ENCODE results near the gene MAP3K20.

The MAP3K20 gene

DNA sequence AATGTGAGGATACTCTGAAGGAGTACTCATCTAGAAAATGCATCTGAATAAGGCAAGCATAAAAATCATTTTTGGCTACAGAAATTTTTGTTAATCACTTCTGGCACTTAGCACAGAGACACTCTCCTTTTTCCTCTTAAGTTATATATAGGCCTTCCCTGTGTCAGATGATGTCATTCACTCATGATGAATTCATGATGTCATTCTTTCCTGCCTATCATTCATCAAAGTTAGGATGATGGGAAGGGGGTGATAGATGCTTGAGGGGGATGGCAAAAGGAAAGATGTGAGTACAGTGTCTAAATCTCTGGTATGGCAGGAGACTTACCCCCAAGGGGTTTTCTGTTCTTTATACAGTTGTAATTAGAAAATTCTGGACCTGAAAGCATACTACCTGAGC is 42.0 kb downstream of the MAP3K20 start:
- in situ Hi-C loops (cut with MboI; ENCODE audit: low sequenced_read_pairs, unreplicated experiment), result no loop called here
- no peak for DNase-seq (ENCODE audit: low spot score)
- TF ChIP-seq, protein P1, sequence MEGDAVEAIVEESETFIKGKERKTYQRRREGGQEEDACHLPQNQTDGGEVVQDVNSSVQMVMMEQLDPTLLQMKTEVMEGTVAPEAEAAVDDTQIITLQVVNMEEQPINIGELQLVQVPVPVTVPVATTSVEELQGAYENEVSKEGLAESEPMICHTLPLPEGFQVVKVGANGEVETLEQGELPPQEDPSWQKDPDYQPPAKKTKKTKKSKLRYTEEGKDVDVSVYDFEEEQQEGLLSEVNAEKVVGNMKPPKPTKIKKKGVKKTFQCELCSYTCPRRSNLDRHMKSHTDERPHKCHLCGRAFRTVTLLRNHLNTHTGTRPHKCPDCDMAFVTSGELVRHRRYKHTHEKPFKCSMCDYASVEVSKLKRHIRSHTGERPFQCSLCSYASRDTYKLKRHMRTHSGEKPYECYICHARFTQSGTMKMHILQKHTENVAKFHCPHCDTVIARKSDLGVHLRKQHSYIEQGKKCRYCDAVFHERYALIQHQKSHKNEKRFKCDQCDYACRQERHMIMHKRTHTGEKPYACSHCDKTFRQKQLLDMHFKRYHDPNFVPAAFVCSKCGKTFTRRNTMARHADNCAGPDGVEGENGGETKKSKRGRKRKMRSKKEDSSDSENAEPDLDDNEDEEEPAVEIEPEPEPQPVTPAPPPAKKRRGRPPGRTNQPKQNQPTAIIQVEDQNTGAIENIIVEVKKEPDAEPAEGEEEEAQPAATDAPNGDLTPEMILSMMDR (IDR thresholded peaks at IDR 0.05; ENCODE audit: borderline replicate concordance, control extremely low read depth, extremely low read depth, insufficient read depth, missing control alignments), result no peak

DNA sequence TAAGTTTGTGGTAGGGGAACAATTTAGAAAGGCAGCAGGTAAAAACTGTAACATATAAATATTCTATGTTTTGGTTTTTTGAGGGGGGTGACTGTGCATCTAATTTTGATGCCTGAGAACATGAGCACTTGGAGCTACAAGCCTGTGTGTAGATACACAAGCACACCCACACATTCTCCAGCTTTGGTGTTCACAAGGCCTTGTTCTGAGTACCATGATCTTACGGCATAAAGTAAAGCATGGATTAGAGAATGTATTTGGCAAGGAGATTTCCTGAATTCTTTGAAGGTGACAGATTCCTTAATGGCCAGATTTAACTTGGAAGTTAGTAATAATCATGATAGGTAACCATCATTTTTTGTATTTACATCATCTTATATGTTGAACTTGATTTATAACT is 42.7 kb downstream of the MAP3K20 start:
- DNase-seq (ENCODE audit: low spot score), result no peak
- TF ChIP-seq, protein P1 (IDR thresholded peaks at IDR 0.05; ENCODE audit: borderline replicate concordance, control extremely low read depth, extremely low read depth, insufficient read depth, missing control alignments), result no peak
- in situ Hi-C loops (cut with MboI; ENCODE audit: low sequenced_read_pairs, unreplicated experiment), result no loop called here

DNA sequence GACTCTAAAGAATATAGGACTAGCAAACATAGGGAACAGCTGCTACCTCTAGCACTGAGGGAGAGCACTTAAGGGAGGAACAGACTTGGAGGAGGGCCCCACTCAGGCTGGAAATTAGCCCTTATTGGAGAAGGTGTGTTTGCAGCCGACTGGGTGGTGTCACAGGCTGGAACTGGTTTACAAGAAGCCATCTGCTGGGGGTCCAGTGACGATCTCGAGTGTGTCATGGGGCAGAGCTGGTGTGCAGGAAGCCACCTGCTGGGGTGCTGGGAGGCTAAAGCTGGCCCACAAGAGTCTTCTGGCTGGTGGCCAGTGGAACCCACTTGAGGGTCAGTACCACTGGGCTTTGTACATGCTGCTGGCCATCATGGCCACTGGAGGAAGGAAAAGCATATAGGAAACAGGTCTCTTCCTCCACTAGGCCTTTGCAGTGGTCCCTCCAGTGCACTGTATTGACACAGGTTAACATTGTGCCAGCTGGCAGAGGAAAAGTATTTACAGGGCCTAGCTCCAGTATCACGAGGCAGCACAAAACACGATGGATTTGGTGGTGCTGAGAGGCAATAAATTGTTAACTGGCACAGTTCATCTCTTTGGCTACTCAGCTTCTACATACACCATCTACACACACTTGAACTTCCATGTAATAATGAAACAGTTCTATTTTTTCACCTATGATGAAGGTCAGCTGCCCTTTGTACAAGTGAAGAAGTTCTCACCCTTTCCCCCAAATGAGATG is 43.6 kb downstream of the MAP3K20 start:
- in situ Hi-C loops (cut with MboI; ENCODE audit: low sequenced_read_pairs, unreplicated experiment), result no loop called here
- no peak for DNase-seq (ENCODE audit: low spot score)
- TF ChIP-seq, protein P1 (IDR thresholded peaks at IDR 0.05; ENCODE audit: borderline replicate concordance, control extremely low read depth, extremely low read depth, insufficient read depth, missing control alignments), result no peak

DNA sequence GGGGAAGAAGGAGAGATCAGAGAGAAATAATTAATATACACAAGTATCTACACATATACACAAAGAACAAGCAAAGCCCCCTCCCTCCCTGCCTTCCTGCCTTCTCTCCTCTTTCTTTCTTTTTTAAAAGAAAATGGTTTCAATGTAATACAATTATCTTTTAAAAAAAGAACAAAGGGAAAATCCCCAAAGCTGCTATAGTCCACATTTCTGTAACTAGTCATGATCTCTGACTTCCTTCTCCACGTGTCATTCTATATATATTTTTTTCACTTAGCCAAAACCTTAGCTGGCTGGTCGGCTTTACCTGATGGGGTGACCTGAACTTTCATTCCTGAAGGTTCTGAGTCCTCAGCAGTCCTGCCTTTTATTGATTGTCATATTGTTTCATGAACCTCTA is 44.3 kb downstream of the MAP3K20 start:
- in situ Hi-C loops (cut with MboI; ENCODE audit: low sequenced_read_pairs, unreplicated experiment), result no loop called here
- TF ChIP-seq, protein P1 (IDR thresholded peaks at IDR 0.05; ENCODE audit: borderline replicate concordance, control extremely low read depth, extremely low read depth, insufficient read depth, missing control alignments), result no peak
- peak; percentile 52 for DNase-seq (ENCODE audit: low spot score)

DNA sequence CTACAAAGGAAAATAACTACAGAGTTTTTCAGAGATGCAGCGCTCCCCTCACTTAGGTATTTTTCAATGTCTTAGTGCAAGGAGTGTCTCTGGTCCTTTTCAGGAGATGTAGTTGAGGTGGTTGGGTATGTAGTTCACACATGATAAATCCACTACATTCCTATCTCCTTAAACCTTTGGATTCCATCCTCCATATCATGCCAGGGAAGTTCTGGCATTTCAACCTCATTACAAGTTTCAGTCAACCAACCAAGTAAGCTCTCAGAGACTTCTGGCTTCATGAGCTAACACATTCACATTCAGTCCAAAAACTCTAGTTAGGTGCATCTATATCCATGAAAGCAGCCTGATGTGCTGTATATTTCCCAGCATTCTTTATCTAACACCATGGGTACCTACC is 47.3 kb downstream of the MAP3K20 start:
- in situ Hi-C loops (cut with MboI; ENCODE audit: low sequenced_read_pairs, unreplicated experiment), result no loop called here
- DNase-seq (ENCODE audit: low spot score), result no peak

DNA sequence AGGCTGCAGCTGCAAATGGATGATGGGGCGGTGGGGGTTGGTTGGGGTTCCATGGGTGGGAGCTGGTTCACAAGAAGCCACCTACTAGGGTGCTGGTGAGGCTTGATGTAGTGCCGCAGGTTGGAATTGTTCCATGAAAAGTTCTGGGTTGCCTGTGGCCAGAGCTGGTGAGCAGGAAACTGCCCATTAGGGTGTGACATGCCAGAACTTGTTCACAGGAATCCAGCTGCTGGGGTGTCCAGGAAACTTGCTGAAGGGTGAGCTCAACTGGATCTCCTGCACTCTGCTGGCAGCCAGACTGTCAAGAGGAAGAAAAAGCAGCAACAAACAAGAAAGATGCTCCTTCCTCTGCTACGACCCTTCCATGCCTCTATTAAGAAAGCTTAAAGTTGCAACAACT is 48.8 kb downstream of the MAP3K20 start:
- TF ChIP-seq, protein P1 (IDR thresholded peaks at IDR 0.05; ENCODE audit: borderline replicate concordance, control extremely low read depth, extremely low read depth, insufficient read depth, missing control alignments), result no peak
- DNase-seq (ENCODE audit: low spot score), result no peak
- in situ Hi-C loops (cut with MboI; ENCODE audit: low sequenced_read_pairs, unreplicated experiment), result no loop called here

More for the DNA sequence above, 47.3 kb downstream of the MAP3K20 start:
- TF ChIP-seq, protein P1 (IDR thresholded peaks at IDR 0.05; ENCODE audit: borderline replicate concordance, control extremely low read depth, extremely low read depth, insufficient read depth, missing control alignments), result no peak

Measured in GM13976 (cell line).